Keratinocyte (primary cell): ENCODE data around the gene ALDH3B2.
"Not testable (repeated sequence)": the region's sequence is repeated elsewhere in the genome, so short reads cannot be mapped to it uniquely, and the experiment has no call there.

Experiments used
- CTCF ChIP-seq, 3 experiments: IDR thresholded peaks in 1 of 3; conservative IDR thresholded peaks in 1 of 3; optimal IDR thresholded peaks in 1 of 3; 2 replicates in 2 of 3; 3 replicates in 1 of 3; pipeline versions ENCODE3 to v1.5.1; 2011; ENCODE audit warnings: low read length in 3 of 3, mild to moderate bottlenecking in 3 of 3, moderate library complexity in 2 of 3, control low read depth in 1 of 3, inconsistent platforms in 1 of 3; ENCODE audit not compliant: insufficient read depth in 2 of 3; ENCODE audit errors: extremely low read depth in 1 of 3
- EZH2 ChIP-seq: IDR thresholded peaks from one replicate; pipeline ENCODE4 v1.6.1; 2012; ENCODE audit warnings: inconsistent platforms, mild to moderate bottlenecking, low read length, moderate library complexity

GRCh38 chr11:67723036-67723435 lies 48.6 kb upstream of the ALDH3B2 start:
- TF ChIP-seq CTCF (optimal IDR thresholded peaks at IDR 0.05 in 1 of 3, IDR thresholded peaks at IDR 0.05 in 1 of 3, conservative IDR thresholded peaks at IDR 0.05 in 1 of 3; ENCODE audit: extremely low read depth in 1 of 3, insufficient read depth in 2 of 3, low read length in 3 of 3); EZH2: not testable (repeated sequence)
